Upper lobe of left lung (tissue), 6 donors: ENCODE measurements around the gene SVIL. TPM values are rescaled to one million over a fixed set of nuclear protein-coding genes. Genes with fewer than 3 reads are reported as not detected.
"Not testable (repeated sequence)": the region's sequence is repeated elsewhere in the genome, so short reads cannot be mapped to it uniquely, and the experiment has no call there.

Experiments
- ATAC-seq, 2 donors: fragments of 200-7000 bp; cut with Tn5 transposase; one replicate each; pipeline ENCODE4 v1.9.1; 2022; ENCODE audit warnings: mild to moderate bottlenecking in 2 of 2, moderate library complexity in 2 of 2; ENCODE audit not compliant: low FRiP score in 2 of 2
- DNase-seq, 2 donors: peaks; one replicate each; pipeline ENCODE4 v3.0.0-alpha.2; 2019 to 2020
- H3K27ac ChIP-seq, 4 donors: fragments of 200-600 bp; sonication (generic); one replicate each; pipeline ENCODE4 v1.5.1; 2016 to 2019
- H3K27me3 ChIP-seq, 4 donors: fragments of 200-600 bp; sonication (generic); one replicate each; pipeline ENCODE4 v1.5.1; 2017 to 2019
- H3K36me3 ChIP-seq, 4 donors: fragments of 200-600 bp; sonication (generic); one replicate each; pipeline ENCODE4 v1.5.1; 2016 to 2019
- H3K4me1 ChIP-seq, 4 donors: fragments of 200-600 bp; sonication (generic); one replicate each; pipeline ENCODE4 v1.5.1; 2018 to 2019
- H3K4me3 ChIP-seq, 4 donors: fragments of 200-600 bp; sonication (generic); one replicate each; pipeline ENCODE4 v1.5.1; 2017 to 2019; ENCODE audit warnings: mild to moderate bottlenecking in 2 of 4, moderate library complexity in 1 of 4
- H3K9me3 ChIP-seq, 4 donors: fragments of 200-600 bp; sonication (generic); one replicate each; pipeline ENCODE4 v1.5.1; 2018 to 2019
- CTCF ChIP-seq, 6 experiments: fragments of 450-650 bp in 4 of 6; fragments of 200-600 bp in 2 of 6; sonication (generic) in 2 of 6; IDR thresholded peaks; one replicate each; pipeline ENCODE4 v1.5.1; 2016 to 2019; ENCODE audit warnings: antibody characterized with exemption in 6 of 6
- EP300 ChIP-seq, 4 donors: sonication (generic); formaldehyde crosslinking; IDR thresholded peaks; one replicate each; pipeline ENCODE4 v1.5.1; 2017; ENCODE audit warnings: antibody characterized with exemption in 4 of 4, control low read depth in 2 of 4
- POLR2A ChIP-seq, 4 donors: fragments of 450-650 bp; IDR thresholded peaks; one replicate each; pipeline ENCODE4 v1.5.1; 2016 to 2017; ENCODE audit warnings: antibody characterized with exemption in 4 of 4, mild to moderate bottlenecking in 2 of 4
- POLR2AphosphoS5 ChIP-seq, 2 donors: sonication (generic); formaldehyde crosslinking; IDR thresholded peaks; one replicate each; pipeline ENCODE4 v1.5.1; 2017; ENCODE audit warnings: antibody characterized with exemption in 2 of 2
- WGBS, 2 donors: methylation state at CpG; one replicate each; pipeline ENCODE4 v1.1.5; 2017 to 2018; 5-methylcytosine and 5-hydroxymethylcytosine counted together
- total RNA-seq, 6 donors: library from RNA; depleted of rRNA in 4 of 6; stranded (reverse); fragments of >200 nt in 4 of 6; gene quantifications; one replicate each; pipeline versions ENCODE4 v1.1.0 to v1.2.1, GENCODE V29; 2016 to 2021
- donor health status: DM: no; HTN: no; CAD: no; lungs with moderate emphysema.
- donor health status: DM: no; HTN: yes; CAD: no; lungs with severe emphysema.

Gene SVIL
- total RNA-seq, 6 donors from 2014 or later = 65.5 to 137 (median 105) TPM

- Histone ChIP-seq H3K27me3 (no peaks in the 10 kb centered on the region), H3K9me3 (no peaks in the 10 kb centered on the region), H3K27ac (no peak overlapping the region), H3K36me3 (peaks cover 4 to 74% (median 37%) of the 10 kb centered on the region in 4 donors), H3K4me3 (no peak overlapping the region), H3K4me1 (peaks cover 0 to 5% (median 0%) of the 10 kb centered on the region in 4 donors)
- ATAC-seq = no peak
- TF ChIP-seq CTCF (IDR thresholded peaks at IDR 0.05) = no peak
- no peak for TF ChIP-seq EP300 (IDR thresholded peaks at IDR 0.05)
- no peak for TF ChIP-seq POLR2AphosphoS5 (IDR thresholded peaks at IDR 0.05)
- TF ChIP-seq POLR2A (IDR thresholded peaks at IDR 0.05) = no peak
- no peak for DNase-seq
- WGBS, 2 donors = 65 to 87% methylated on average over 1 of the region's 1 CpG
Measured at GRCh38 chr10:29486433-29486832, 148.3 kb downstream of the SVIL start.

- H3K36me3 ChIP-seq = peaks cover 4 to 75% (median 40%) of the 10 kb centered on the region in 4 donors
- not testable (repeated sequence) for DNase-seq, H3K27ac ChIP-seq, H3K27me3 ChIP-seq, H3K4me3 ChIP-seq, H3K4me1 ChIP-seq, ATAC-seq, H3K9me3 ChIP-seq
- 79 to 88% methylated on average over 8 of the region's 8 CpGs for WGBS, 2 donors
Measured at GRCh38 chr10:29484677-29485076, 150.1 kb downstream of the SVIL start.

- DNase-seq (no peak), ATAC-seq (peak; percentile 41 to 42)
- Histone ChIP-seq H3K4me1 (peaks cover 0 to 5% (median 0%) of the 10 kb centered on the region in 4 donors), H3K27ac (no peak overlapping the region), H3K9me3 (no peaks in the 10 kb centered on the region), H3K27me3 (no peaks in the 10 kb centered on the region), H3K36me3 (peaks cover 4 to 75% (median 36%) of the 10 kb centered on the region in 4 donors), H3K4me3 (no peak overlapping the region)
- TF ChIP-seq EP300 (IDR thresholded peaks at IDR 0.05) = no peak
- no peak for TF ChIP-seq POLR2A (IDR thresholded peaks at IDR 0.05)
- no peak for TF ChIP-seq POLR2AphosphoS5 (IDR thresholded peaks at IDR 0.05)
- TF ChIP-seq CTCF (IDR thresholded peaks at IDR 0.05) = no peak
- WGBS, 2 donors = 41 to 42% methylated on average over 14 of the region's 14 CpGs
Measured at GRCh38 chr10:29482591-29483431, 152.0 kb downstream of the SVIL start.

- ATAC-seq (no peak), DNase-seq (no peak)
- Histone ChIP-seq H3K36me3 (peaks cover 4 to 77% (median 34%) of the 10 kb centered on the region in 4 donors), H3K27me3 (no peaks in the 10 kb centered on the region), H3K4me1 (peaks cover 0 to 5% (median 0%) of the 10 kb centered on the region in 4 donors), H3K9me3 (no peaks in the 10 kb centered on the region), H3K4me3 (no peak overlapping the region), H3K27ac (no peak overlapping the region)
- WGBS, 2 donors = 96 to 100% methylated on average over 5 of the region's 5 CpGs
- no peak for TF ChIP-seq POLR2A (IDR thresholded peaks at IDR 0.05)
- no peak for TF ChIP-seq EP300 (IDR thresholded peaks at IDR 0.05)
- TF ChIP-seq POLR2AphosphoS5 (IDR thresholded peaks at IDR 0.05) = no peak
- TF ChIP-seq CTCF (IDR thresholded peaks at IDR 0.05) = no peak
Measured at GRCh38 chr10:29481906-29482440, 152.8 kb downstream of the SVIL start.

- Histone ChIP-seq H3K4me3 (no peak overlapping the region), H3K9me3 (no peaks in the 10 kb centered on the region), H3K4me1 (peaks cover 0 to 5% (median 0%) of the 10 kb centered on the region in 4 donors), H3K27ac (no peak overlapping the region), H3K36me3 (peaks cover 0 to 61% (median 35%) of the 10 kb centered on the region in 4 donors), H3K27me3 (no peaks in the 10 kb centered on the region)
- ATAC-seq = no peak
- DNase-seq = no peak
- TF ChIP-seq POLR2AphosphoS5 (IDR thresholded peaks at IDR 0.05) = no peak
- TF ChIP-seq CTCF (IDR thresholded peaks at IDR 0.05) = no peak
- TF ChIP-seq EP300 (IDR thresholded peaks at IDR 0.05) = no peak
- TF ChIP-seq POLR2A (IDR thresholded peaks at IDR 0.05) = no peak
- WGBS, 2 donors = 90 to 91% methylated on average over 26 to 28 of the region's 28 CpGs
Measured at GRCh38 chr10:29479981-29480954, 154.5 kb downstream of the SVIL start.
